ENCODE data around the gene SLC4A3. TPM values are rescaled to one million over a fixed set of nuclear protein-coding genes. Genes with fewer than 3 reads are reported as not detected.

Gene SLC4A3
- total RNA-seq, 1 experiment from 2014 or later, result 13.5 TPM

GRCh38 chr2:219679041-219679440, 51.6 kb downstream of the SLC4A3 start:
- H3K27ac ChIP-seq (ENCODE audit: low read length), result no peak overlapping the region
- no peak overlapping the region for H3K4me3 ChIP-seq (ENCODE audit: low read depth in 2 of 2, low read length in 2 of 2)
- no peaks in the 10 kb centered on the region for H3K36me3 ChIP-seq (ENCODE audit: control insufficient read depth, insufficient read depth, low read length)
- peaks cover 3% of the 10 kb centered on the region; the same call in 1 of the 2 replicates for H3K27me3 ChIP-seq (ENCODE audit: control insufficient read depth, insufficient read depth, low read length)
- CTCF ChIA-PET, result no interaction called here
- TF ChIP-seq POLR2AphosphoS5 (IDR thresholded peaks at IDR 0.05; ENCODE audit: low read depth, low read length) (no peak), REST (IDR thresholded peaks at IDR 0.05; ENCODE audit: insufficient read depth in 1 of 2, low read depth in 2 of 2, low read length in 1 of 2) (no peak), CTCF (IDR thresholded peaks at IDR 0.05) (no peak), TCF7L2 (IDR thresholded peaks at IDR 0.05; ENCODE audit: low read depth, low read length) (no peak), SIN3A (IDR thresholded peaks at IDR 0.05; ENCODE audit: borderline replicate concordance, insufficient read depth, low read depth, low read length) (no peak)
- BruUV-seq (replicated peaks), result no TSS peak
- ATAC-seq (no peak), DNase-seq (ENCODE audit: low read depth, low spot score) (no peak)
- no peaks in the 10 kb centered on the region for H3K9me3 ChIP-seq (ENCODE audit: control insufficient read depth, insufficient read depth, low read depth, low read length)
- intact Hi-C loops (cut with micrococcal nuclease; ENCODE audit: unreplicated experiment), result no loop called here
- in situ Hi-C loops (cut with HindIII; ENCODE audit: low pct_unique_long_range_greater_than_20kb, low sequenced_read_pairs), result no loop called here
- POLR2A ChIA-PET, result no interaction called here
- no peaks in the 10 kb centered on the region for H3K4me1 ChIP-seq (ENCODE audit: control insufficient read depth, insufficient read depth, low read length)

- no peaks in the 10 kb centered on the region for H3K36me3 ChIP-seq (ENCODE audit: control insufficient read depth, insufficient read depth, low read length)
- H3K4me3 ChIP-seq (ENCODE audit: low read depth in 2 of 2, low read length in 2 of 2), result no peak overlapping the region
- peaks cover 3% of the 10 kb centered on the region; the same call in 1 of the 2 replicates for H3K4me1 ChIP-seq (ENCODE audit: control insufficient read depth, insufficient read depth, low read length)
- no peaks in the 10 kb centered on the region for H3K9me3 ChIP-seq (ENCODE audit: control insufficient read depth, insufficient read depth, low read depth, low read length)
- POLR2A ChIA-PET, result no interaction called here
- H3K27me3 ChIP-seq (ENCODE audit: control insufficient read depth, insufficient read depth, low read length), result no peaks in the 10 kb centered on the region; the same call in 1 of the 2 replicates
- intact Hi-C loops (cut with micrococcal nuclease; ENCODE audit: unreplicated experiment) (no loop called here), in situ Hi-C loops (cut with HindIII; ENCODE audit: low pct_unique_long_range_greater_than_20kb, low sequenced_read_pairs) (no loop called here)
- H3K27ac ChIP-seq (ENCODE audit: low read length), result no peak overlapping the region
- CTCF ChIA-PET, result no interaction called here
- ATAC-seq, result no peak
- BruUV-seq (replicated peaks), result no TSS peak
- no peak for DNase-seq (ENCODE audit: low read depth, low spot score)
- no peak for TF ChIP-seq REST (IDR thresholded peaks at IDR 0.05; ENCODE audit: insufficient read depth in 1 of 2, low read depth in 2 of 2, low read length in 1 of 2)
- no peak for TF ChIP-seq CTCF (IDR thresholded peaks at IDR 0.05)
- TF ChIP-seq TCF7L2 (IDR thresholded peaks at IDR 0.05; ENCODE audit: low read depth, low read length), result no peak
- no peak for TF ChIP-seq SIN3A (IDR thresholded peaks at IDR 0.05; ENCODE audit: borderline replicate concordance, insufficient read depth, low read depth, low read length)
- no peak for TF ChIP-seq POLR2AphosphoS5 (IDR thresholded peaks at IDR 0.05; ENCODE audit: low read depth, low read length)
These were observed 52.1 kb downstream of the SLC4A3 start for GRCh38 chr2:219679571-219679970.
